HG02840 (cell line): ENCODE data around the gene SH2D1B.
"Not testable (repeated sequence)": the region's sequence is repeated elsewhere in the genome, so short reads cannot be mapped to it uniquely, and the experiment has no call there.

Experiments used
- ATAC-seq: cut with Tn5 transposase; IDR thresholded peaks from one replicate; pipeline ENCODE4 v1.9.1; 2021; ENCODE audit warnings: mild to moderate bottlenecking, moderate library complexity, moderate number of reproducible peaks; ENCODE audit not compliant: unreplicated experiment, low FRiP score

Gene SH2D1B

GRCh38 chr1:162412002-162412401, at the start of gene SH2D1B:
TSS of gene SH2D1B (minus strand) at chr1:162412136. CDS start at chr1:162412016, 120 bp downstream.
- ATAC-seq, result no peak

DNA sequence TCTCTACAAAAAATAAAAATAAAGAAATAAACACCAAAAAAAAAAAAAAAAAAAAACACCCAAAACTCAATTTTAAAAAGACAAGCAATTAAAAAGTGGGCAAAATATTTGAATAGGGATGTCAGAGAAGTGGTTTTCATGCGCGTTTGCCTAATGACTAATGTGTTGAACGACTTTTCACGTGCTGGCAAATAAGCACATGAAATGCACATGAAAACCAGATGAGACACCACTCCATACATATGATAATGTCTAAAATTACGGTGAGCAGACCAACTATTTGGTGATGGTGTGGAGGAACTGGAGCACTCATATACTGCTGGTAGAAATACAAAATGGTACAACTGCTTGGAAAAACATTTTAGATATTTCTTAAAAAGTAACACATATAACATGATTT, 46.3 kb upstream of the SH2D1B start:
- ATAC-seq, result no peak

DNA sequence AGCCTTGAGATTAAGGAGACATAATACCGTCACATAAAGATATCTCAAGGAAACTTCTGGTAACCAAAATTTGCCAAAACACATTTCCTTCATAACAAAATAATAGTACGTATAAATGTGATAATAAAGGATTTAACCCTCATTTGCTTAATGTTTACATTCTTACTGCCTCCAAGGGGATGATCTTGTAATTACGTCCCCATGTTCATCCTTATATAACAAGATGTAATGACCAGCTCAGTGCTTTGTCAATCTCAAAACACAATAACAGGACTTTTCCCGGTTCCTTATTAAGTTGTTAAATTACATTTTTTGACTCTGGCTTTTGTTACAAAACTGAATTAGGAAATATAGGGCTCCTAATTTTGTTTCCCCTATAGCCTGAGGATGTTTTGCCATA, 44.4 kb upstream of the SH2D1B start:
- no peak for ATAC-seq

DNA sequence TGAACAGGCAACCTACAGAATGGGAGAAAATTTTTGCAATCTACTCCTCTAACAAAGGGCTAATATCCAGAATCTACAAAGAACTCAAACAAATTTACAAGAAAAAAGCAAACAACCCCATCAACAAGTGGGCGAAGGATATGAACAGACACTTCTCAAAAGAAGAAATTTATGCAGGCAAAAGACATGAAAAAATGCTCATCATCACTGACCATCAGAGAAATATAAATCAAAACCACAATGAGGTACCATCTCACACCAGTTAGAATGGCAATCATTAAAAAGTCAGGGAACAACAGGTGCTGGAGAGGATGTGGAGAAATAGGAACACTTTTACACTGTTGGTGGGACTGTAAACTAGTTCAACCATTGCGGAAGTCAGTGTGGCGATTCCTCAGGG, 42.4 kb upstream of the SH2D1B start:
- not testable (repeated sequence) for ATAC-seq

DNA sequence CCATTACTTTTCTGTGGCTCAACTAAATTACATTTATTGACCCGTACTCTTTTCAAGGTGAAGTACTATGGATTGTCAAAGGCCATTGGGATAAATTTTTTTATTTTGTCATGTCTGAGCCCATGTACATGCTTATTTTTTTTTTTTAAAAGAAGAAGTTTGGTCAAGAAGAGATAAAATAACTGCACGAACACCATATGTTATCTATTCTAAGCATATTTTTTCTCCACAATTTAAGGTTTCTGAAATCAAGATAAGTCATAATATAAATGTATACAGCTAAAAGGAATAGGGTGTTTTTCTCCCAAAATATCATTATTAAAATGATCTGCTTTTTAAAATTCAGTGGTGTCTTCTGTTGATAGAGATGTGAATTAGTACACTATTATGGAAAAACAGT, 35.0 kb upstream of the SH2D1B start:
- ATAC-seq, result no peak

- no peak for ATAC-seq
Observed at GRCh38 chr1:162444903-162445302, 33.0 kb upstream of the SH2D1B start.

GRCh38 chr1:162432977-162433713, 21.2 kb upstream of the SH2D1B start:
- not testable (repeated sequence) for ATAC-seq

DNA sequence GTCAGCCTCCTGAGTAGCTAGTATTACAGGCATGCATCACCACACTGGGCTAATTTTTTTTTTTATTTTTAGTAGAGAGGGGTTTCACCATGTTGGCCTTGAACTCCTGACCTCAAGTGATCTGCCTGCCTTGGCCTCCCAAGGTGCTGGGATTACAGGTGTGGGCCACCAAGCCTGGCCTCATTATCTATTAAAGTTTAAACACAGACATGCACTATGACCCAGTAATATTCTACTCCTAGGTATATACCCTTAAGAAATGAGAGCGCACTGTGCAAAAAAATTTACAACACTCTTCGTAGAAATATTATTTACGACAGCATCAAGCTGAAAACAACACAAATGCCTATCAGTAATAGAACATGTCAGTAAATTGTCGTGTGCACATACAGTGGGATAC, 18.6 kb upstream of the SH2D1B start:
- no peak for ATAC-seq

DNA sequence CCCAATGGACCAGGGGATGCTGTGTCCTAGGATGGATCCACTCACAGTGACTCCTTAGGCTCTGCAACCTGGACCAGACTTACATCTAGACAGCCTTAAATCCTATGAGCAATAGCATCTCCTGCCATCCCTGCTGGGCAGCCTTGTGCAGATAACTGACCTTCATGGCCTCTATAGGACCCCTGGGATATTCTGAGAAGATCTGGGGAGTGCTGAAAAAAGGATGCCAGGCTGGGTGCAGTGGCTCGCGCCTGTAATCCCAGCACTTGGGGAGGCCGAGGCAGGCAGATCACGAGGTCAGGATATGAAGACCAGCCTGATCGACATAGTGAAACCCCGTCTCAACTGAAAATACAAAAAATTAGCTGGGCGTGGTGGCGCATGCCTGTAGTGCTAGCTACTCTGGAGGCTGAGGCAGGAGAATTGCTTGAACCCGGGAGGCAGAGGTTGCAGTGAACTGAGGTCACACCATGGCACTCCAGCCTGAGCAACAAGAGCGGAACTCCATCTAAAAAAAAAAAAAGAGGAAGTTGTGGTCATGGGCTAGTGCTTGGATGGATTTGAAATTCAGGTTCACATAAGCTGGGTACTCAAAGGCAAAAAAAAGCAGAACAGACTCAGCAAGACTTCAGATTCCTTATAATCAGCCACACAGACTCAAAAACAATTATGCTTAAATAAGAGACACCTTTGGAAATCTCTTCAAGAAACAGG, 10.9 kb upstream of the SH2D1B start:
- ATAC-seq, result no peak

GRCh38 chr1:162421258-162422164, 9.6 kb upstream of the SH2D1B start:
- ATAC-seq, result no peak

DNA sequence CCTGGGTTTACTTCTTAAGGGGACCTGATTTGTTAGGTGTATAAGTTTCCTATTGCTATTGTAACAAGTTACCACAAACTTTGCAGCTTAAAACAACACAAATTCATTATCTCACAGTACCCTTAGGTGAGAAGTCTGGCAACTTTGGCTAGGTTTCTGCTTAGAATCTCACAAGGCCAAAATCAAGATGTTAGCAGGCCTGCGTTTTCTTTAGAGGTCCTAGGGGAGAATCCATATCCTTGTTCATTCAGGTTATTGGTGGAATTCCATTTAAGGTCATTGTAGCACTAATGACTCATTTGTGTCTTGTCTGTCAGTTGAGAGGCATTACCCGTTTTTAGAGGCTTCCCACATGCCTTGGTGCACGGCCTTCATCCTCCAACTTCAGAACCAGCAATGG, 8.2 kb upstream of the SH2D1B start:
- ATAC-seq, result no peak

GRCh38 chr1:162419450-162419931, 7.6 kb upstream of the SH2D1B start:
- ATAC-seq, result not testable (repeated sequence)

- not testable (repeated sequence) for ATAC-seq
Observed at GRCh38 chr1:162418584-162418983, 6.6 kb upstream of the SH2D1B start.

DNA sequence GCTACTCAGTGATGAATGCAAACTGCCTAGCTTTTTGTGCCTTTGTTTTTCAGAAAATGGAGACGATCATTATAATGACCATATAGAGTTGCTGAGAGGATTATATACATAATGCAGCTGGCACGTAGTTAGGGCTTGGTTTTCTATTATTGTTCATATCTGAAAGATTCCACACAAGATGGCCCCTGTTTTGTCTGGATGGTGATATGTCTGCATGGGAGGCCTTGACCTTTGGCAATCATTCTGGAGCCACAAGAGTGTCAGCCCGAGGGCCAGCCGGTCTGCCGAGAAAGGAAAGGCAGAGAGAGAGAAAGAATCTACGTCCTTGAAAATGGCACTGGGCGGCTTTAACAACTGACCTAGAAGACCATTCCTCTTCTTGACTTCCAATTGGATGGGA, 5.7 kb upstream of the SH2D1B start:
- no peak for ATAC-seq

DNA sequence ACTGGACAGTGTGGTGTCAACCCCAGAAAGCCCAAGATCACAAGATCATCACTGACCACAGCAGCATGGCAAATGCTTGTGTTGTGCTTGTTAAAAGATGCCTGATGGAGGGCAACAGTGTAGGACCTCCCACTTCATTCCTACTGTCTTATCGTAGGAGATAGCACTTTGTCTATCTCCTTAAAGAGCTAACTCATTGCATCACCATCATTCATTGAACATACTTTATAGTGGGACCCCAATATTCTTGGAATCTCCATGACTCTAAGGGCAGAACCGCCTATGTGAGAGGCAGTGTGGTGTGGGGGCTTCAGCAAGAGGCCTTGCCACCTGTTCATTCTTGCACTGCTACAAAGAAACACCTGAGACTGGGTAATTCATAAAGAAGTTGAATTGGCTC, 5.0 kb upstream of the SH2D1B start:
- no peak for ATAC-seq

- no peak for ATAC-seq
Observed at GRCh38 chr1:162416215-162416614, 4.3 kb upstream of the SH2D1B start.

GRCh38 chr1:162407539-162407938, 4.4 kb downstream of the SH2D1B start:
- no peak for ATAC-seq

GRCh38 chr1:162406811-162407210, 5.1 kb downstream of the SH2D1B start:
- ATAC-seq, result no peak

DNA sequence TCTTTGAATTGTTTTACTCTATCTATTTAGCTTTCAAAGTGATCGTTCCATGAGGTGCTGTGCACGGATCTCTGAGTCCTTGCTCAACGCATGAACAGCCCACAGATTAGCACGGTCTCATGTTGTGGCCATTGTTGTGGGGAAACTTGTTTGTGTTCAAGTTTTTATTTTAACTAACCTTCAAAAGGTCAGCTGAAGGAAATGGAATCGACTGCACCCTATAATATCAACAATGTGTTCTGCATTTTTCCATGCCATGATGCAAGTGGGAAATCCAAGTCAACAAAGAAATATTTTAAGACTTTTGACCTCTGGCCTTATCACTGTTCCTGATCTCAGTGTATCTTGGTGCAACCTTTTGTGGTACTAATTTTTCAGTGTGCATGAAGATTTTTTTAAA, 6.1 kb downstream of the SH2D1B start:
- no peak for ATAC-seq

- no peak for ATAC-seq
Observed at GRCh38 chr1:162404550-162405160, 7.3 kb downstream of the SH2D1B start.
